ENCODE measurements around the gene ASIC1.

DNA sequence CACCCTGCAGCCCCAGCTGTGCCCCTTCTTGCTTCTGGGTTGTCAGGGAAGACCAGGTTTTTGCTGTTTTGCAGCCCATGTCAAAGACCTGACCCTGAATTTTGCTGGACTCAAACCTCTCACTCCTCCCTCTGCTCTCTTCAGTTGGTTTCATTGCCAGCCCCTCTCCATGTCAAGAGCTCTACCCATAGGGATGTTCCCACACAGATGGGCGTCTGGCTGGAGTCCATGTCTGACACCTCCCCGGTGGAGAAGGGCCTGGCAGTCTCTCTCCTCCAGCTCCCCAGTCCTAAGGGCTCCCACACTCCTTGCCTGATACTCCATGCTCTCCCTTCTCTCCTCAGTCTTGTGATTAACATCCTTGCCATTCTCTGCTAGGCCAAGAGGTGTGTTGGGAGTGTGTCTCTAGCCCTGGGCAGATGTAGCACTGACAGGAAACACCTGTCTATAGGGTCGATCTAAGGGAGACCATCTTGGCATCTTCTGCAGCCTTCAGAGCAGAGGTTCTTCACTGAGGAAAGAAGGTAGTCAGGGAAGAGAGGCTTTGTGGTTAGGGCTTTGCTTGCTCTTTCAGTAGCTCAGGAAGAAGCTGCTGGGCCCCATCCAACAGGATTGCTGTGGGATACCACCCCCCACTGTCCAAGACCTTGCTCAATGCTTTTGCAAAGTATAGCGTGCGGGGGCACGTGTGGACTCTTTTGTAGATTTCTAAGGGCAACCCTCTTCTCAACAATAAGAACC, 4.7 kb downstream of the ASIC1 start:
- TF ChIP-seq, protein P1, sequence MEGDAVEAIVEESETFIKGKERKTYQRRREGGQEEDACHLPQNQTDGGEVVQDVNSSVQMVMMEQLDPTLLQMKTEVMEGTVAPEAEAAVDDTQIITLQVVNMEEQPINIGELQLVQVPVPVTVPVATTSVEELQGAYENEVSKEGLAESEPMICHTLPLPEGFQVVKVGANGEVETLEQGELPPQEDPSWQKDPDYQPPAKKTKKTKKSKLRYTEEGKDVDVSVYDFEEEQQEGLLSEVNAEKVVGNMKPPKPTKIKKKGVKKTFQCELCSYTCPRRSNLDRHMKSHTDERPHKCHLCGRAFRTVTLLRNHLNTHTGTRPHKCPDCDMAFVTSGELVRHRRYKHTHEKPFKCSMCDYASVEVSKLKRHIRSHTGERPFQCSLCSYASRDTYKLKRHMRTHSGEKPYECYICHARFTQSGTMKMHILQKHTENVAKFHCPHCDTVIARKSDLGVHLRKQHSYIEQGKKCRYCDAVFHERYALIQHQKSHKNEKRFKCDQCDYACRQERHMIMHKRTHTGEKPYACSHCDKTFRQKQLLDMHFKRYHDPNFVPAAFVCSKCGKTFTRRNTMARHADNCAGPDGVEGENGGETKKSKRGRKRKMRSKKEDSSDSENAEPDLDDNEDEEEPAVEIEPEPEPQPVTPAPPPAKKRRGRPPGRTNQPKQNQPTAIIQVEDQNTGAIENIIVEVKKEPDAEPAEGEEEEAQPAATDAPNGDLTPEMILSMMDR (conservative IDR thresholded peaks at IDR 0.05): no peak
- no peak for TF ChIP-seq ZFX (IDR thresholded peaks at IDR 0.05)
